Neural cell (in vitro differentiated cells): ENCODE data around the gene CBS. TPM values are rescaled to one million over a fixed set of nuclear protein-coding genes. Genes with fewer than 3 reads are reported as not detected.
"Not testable (repeated sequence)": the region's sequence is repeated elsewhere in the genome, so short reads cannot be mapped to it uniquely, and the experiment has no call there.

Experiments
- H2AFZ ChIP-seq: fragments of 200-600, 300-800 bp; sonication (generic), shearing (Covaris generic); 2 replicates; pipeline ENCODE4 v1.6.0; 2014; ENCODE audit warnings: low read depth, mild to moderate bottlenecking, antibody characterized with exemption, low read length, moderate library complexity
- H3F3A ChIP-seq: fragments of 200-600 bp; shearing (Covaris generic); 2 replicates; pipeline ENCODE4 v1.6.1; 2016; ENCODE audit warnings: mild to moderate bottlenecking, moderate library complexity, mixed read lengths, antibody characterized with exemption, low read length; ENCODE audit not compliant: insufficient read depth, poor library complexity, severe bottlenecking
- H3K27ac ChIP-seq: fragments of 200-600, 300-800 bp; sonication (generic), shearing (Covaris generic); 2 replicates; pipeline ENCODE4 v1.5.1; 2014; ENCODE audit warnings: mild to moderate bottlenecking, low read length, moderate library complexity
- H3K27me3 ChIP-seq: fragments of 300-800, 200-600 bp; sonication (generic), shearing (Covaris generic); 2 replicates; pipeline ENCODE4 v1.6.0; 2014; ENCODE audit warnings: mild to moderate bottlenecking, low read depth, low read length, moderate library complexity; ENCODE audit not compliant: insufficient read depth
- H3K36me3 ChIP-seq: fragments of 300-800, 200-600 bp; sonication (generic), shearing (Covaris generic); 2 replicates; pipeline ENCODE4 v1.5.1; 2014; ENCODE audit warnings: mild to moderate bottlenecking, antibody characterized with exemption, low read length, moderate library complexity; ENCODE audit not compliant: insufficient read depth
- H3K4me2 ChIP-seq: fragments of 300-800, 200-600 bp; sonication (generic), shearing (Covaris generic); 2 replicates; pipeline ENCODE4 v1.6.0; 2014; ENCODE audit warnings: mild to moderate bottlenecking, low read length
- H3K4me3 ChIP-seq: fragments of 300-800, 200-600 bp; sonication (generic), shearing (Covaris generic); 2 replicates; pipeline ENCODE4 v1.5.1; 2014; ENCODE audit warnings: mild to moderate bottlenecking, low read length, moderate library complexity
- H3K79me2 ChIP-seq: fragments of 200-600 bp; shearing (Covaris generic); replicated peaks from 2 replicates; pipeline ENCODE4 v1.6.0; 2014; ENCODE audit warnings: mild to moderate bottlenecking, low read length, moderate library complexity; ENCODE audit not compliant: insufficient read depth
- H3K9ac ChIP-seq: fragments of 300-800, 200-600 bp; sonication (generic), shearing (Covaris generic); 2 replicates; pipeline ENCODE4 v1.6.1; 2016; ENCODE audit warnings: mild to moderate bottlenecking, low read length, mixed read lengths
- H3K9me2 ChIP-seq: fragments of 200-600 bp; shearing (Covaris generic); 2 replicates; pipeline ENCODE4 v1.6.1; 2016; ENCODE audit warnings: mild to moderate bottlenecking, low read length, mixed read lengths; ENCODE audit not compliant: insufficient read depth
- H3K9me3 ChIP-seq: fragments of 200-600, 300-800 bp; sonication (generic), shearing (Covaris generic); 2 replicates; pipeline ENCODE4 v1.6.1; 2016; ENCODE audit warnings: mild to moderate bottlenecking, mixed run types, low read length, moderate library complexity, mixed read lengths
- H4K20me1 ChIP-seq: fragments of 200-600 bp; shearing (Covaris generic); 2 replicates; pipeline ENCODE4 v1.6.1; 2016; ENCODE audit warnings: mild to moderate bottlenecking, mixed run types; ENCODE audit not compliant: insufficient read depth
- polyA minus RNA-seq: library from RNA; depleted of rRNA, polyadenylated mRNA; stranded (reverse); fragments of >200 nt; gene quantifications from 2 replicates; pipeline ENCODE4 v1.2.3, GENCODE V29; 2014
- polyA plus RNA-seq: library from polyadenylated mRNA; depleted of rRNA; stranded (reverse); fragments of >200 nt; gene quantifications from 2 replicates; pipeline ENCODE4 v1.2.3, GENCODE V29; 2014

CBS gene
- polyA plus RNA-seq (16.3 and 28.5 TPM in 2 replicates), polyA minus RNA-seq (15.0 and 15.8 TPM in 2 replicates)

GRCh38 chr21:43075170-43076022 lies at the start of gene CBS:
Gene CBS, minus strand, starts transcription at chr21:43075835. Its CDS starts 3,642 bp downstream, at chr21:43072193.
- not testable (repeated sequence) for H4K20me1 ChIP-seq, H3K4me2 ChIP-seq, H3F3A ChIP-seq, H3K9me3 ChIP-seq, H3K36me3 ChIP-seq, H3K9ac ChIP-seq, H3K27ac ChIP-seq, H3K9me2 ChIP-seq, H3K4me3 ChIP-seq, H3K79me2 ChIP-seq, H2AFZ ChIP-seq, H3K27me3 ChIP-seq

DNA sequence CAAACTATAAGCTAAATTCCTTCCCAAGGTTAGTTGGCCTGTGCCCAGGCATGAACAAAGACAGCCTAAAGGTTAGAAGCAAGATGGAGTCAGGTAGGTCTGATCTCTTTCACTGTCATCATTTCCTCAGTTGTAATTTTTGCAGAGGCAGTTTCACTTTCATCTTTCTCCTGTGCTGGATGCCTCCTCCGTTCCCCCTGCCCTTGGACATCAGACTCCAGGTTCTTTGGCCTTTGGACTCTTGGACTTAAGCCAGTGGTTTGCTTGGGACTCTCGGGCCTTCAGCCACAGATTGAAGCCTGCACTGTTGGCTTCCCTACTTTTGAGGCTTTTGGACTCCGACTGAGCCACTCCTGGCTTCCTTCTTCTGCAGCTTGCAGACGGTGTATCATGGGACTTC lies 40.3 kb upstream of the CBS start:
- H3K36me3 ChIP-seq, H3K9me2 ChIP-seq, H3F3A ChIP-seq, H3K9ac ChIP-seq, H4K20me1 ChIP-seq, H3K4me3 ChIP-seq, H3K9me3 ChIP-seq, H3K27ac ChIP-seq, H3K4me2 ChIP-seq, H3K27me3 ChIP-seq, H3K79me2 ChIP-seq, H2AFZ ChIP-seq: not testable (repeated sequence)

DNA sequence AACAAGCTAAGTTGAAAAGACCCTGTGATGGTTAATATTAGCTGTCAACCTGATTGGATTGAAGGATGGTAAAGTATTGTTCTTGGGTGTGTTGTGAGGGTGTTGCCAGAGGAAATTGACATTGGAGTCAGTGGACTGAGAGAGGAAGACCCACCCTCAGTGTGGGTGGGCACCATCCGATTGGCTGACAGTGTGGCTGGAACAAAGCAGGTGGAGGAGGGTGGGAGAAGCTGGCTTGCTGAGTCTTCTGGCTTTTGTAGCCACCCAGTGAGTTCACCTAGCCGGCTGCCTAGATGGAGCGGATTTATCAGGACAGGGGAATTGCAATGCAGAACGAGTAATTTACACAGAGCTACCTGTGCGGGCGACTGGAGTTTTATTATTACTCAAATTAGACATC lies 38.8 kb upstream of the CBS start:
- H3K9ac ChIP-seq, H3K79me2 ChIP-seq, H3F3A ChIP-seq, H3K9me3 ChIP-seq, H3K27me3 ChIP-seq, H3K9me2 ChIP-seq, H4K20me1 ChIP-seq, H3K4me2 ChIP-seq, H2AFZ ChIP-seq, H3K4me3 ChIP-seq, H3K27ac ChIP-seq, H3K36me3 ChIP-seq: not testable (repeated sequence)

GRCh38 chr21:43109006-43109405 lies 33.4 kb upstream of the CBS start:
- H3K9me2 ChIP-seq, H3K9ac ChIP-seq, H3K36me3 ChIP-seq, H3K9me3 ChIP-seq, H3K4me3 ChIP-seq, H4K20me1 ChIP-seq, H3F3A ChIP-seq, H2AFZ ChIP-seq, H3K79me2 ChIP-seq, H3K4me2 ChIP-seq, H3K27me3 ChIP-seq, H3K27ac ChIP-seq: not testable (repeated sequence)

- H3K36me3 ChIP-seq, H2AFZ ChIP-seq, H3F3A ChIP-seq: not testable (repeated sequence)
Observed at GRCh38 chr21:43108177-43108576, 32.5 kb upstream of the CBS start.

DNA sequence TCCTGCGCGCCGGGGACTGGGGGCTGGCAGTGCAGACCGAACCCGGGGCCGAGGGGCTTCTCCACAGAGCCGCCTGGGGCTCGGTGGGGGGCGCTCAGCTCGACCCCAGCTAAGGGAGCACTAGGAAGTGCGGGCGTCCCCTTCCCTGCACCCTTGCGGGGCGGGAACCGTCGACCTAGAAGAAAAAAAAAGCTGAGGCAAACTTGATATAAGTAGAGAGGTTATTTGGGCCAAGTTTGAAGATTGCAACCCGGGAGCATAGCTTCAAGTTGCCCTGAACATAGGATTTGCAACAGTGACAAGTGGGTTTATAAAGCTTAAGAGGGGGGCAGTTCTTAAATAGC lies 32.1 kb upstream of the CBS start:
- not testable (repeated sequence) for H3K36me3 ChIP-seq, H3K4me3 ChIP-seq, H3F3A ChIP-seq, H3K9ac ChIP-seq, H3K9me2 ChIP-seq, H3K27ac ChIP-seq, H3K27me3 ChIP-seq, H3K4me2 ChIP-seq, H3K9me3 ChIP-seq, H4K20me1 ChIP-seq, H3K79me2 ChIP-seq, H2AFZ ChIP-seq

More at GRCh38 chr21:43108177-43108576, 32.5 kb upstream of the CBS start:
- not testable (repeated sequence) for H3K4me3 ChIP-seq, H3K79me2 ChIP-seq, H4K20me1 ChIP-seq, H3K9ac ChIP-seq, H3K9me3 ChIP-seq, H3K27ac ChIP-seq, H3K27me3 ChIP-seq, H3K4me2 ChIP-seq, H3K9me2 ChIP-seq
